Colonic mucosa (tissue), 4 donors: ENCODE measurements around the gene FANCD2OS. TPM values are rescaled to one million over a fixed set of nuclear protein-coding genes. Genes with fewer than 3 reads are reported as not detected.

ENCODE experiments used
- DNase-seq: peaks from one replicate; pipeline ENCODE4 v3.0.0-alpha.2; 2020
- H3K27ac ChIP-seq: fragments of 200-600 bp; one replicate; pipeline ENCODE4 v1.8.0; 2021
- H3K27me3 ChIP-seq: fragments of 200-600 bp; one replicate; pipeline ENCODE4 v1.8.0; 2021
- H3K36me3 ChIP-seq: fragments of 200-600 bp; one replicate; pipeline ENCODE4 v1.8.0; 2021
- H3K4me1 ChIP-seq: fragments of 200-600 bp; one replicate; pipeline ENCODE4 v1.8.0; 2021; ENCODE audit warnings: mild to moderate bottlenecking
- H3K4me3 ChIP-seq: fragments of 200-600 bp; one replicate; pipeline ENCODE4 v1.8.0; 2021
- H3K9ac ChIP-seq, 2 donors: one replicate each; pipeline ENCODE4 v1.7.0; 2013; ENCODE audit warnings: control low read depth in 2 of 2, low read depth in 2 of 2, low read length in 2 of 2
- H3K9me3 ChIP-seq: fragments of 200-600 bp; one replicate; pipeline ENCODE4 v1.8.0; 2021
- CTCF ChIP-seq: fragments of 200-600 bp; IDR thresholded peaks from one replicate; pipeline ENCODE4 v1.8.0; 2022; ENCODE audit warnings: antibody characterized with exemption, mild to moderate bottlenecking
- intact Hi-C: fragments of 100-400 bp; cut with DNase I; formaldehyde crosslinking; loops from one replicate; pipeline ENCODE4 v1.14.1; 2022
- total RNA-seq, 2 donors: library from RNA; stranded (reverse); fragmentation: NEBNext Ultra II Directional in 1 of 2; extraction: Animal tissue kit (Norgen Biotek cat#: 25700) in 1 of 2; gene quantifications; one replicate each; pipeline ENCODE4 v1.2.1, GENCODE V29; 2021
- donor health status: healthy.
- donor health status: DM: no; HTN: no; CAD: no.
- donor health status: DM: no; HTN: no; CAD: no.

Gene FANCD2OS, protein sequence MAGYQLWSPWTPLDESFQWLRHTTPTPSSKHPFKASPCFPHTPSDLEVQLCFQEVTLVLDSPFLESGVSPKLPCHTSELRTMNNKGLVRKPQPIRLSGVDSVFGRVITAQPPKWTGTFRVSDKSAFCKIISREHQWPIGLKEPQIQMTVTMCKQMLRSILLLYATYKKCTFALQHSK
- not detected for total RNA-seq

DNA sequence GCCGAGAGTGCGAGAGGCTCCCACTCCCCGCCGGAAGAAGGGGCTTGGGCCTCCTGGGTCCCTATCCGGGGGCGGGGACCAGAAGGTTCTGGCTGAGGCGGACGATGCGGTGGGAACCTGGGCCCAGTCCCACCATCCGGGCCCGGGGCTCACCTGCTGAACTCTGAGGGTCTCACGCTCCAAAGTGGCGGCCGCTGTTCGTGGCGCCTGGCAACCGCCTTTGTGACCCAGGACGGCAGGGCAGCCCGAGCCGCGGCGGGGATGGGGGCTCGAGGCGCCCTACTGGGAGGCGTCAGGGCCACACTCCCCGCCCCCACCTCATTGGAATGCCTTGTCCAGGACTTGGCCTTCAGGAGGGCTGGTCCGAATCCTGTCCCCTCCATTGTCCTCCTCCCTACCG, at the start of gene FANCD2OS:
Gene FANCD2OS (minus strand): TSS at position 165 of the 400 bp plus-strand sequence. CDS start 3,481 bp downstream, outside the sequence.
- H3K27me3 ChIP-seq: no peaks in the 10 kb centered on the region
- no peak within 1 kb of the TSS for H3K9ac ChIP-seq
- H3K4me3 ChIP-seq: no peak within 1 kb of the TSS
- no peaks in the 10 kb centered on the region for H3K4me1 ChIP-seq
- no peaks in the 10 kb centered on the region for H3K9me3 ChIP-seq
- DNase-seq: no peak
- no peak within 1 kb of the TSS for H3K27ac ChIP-seq
- no peaks in the 10 kb centered on the region for H3K36me3 ChIP-seq
- intact Hi-C loops: no loop called here
- TF ChIP-seq CTCF: no peak

DNA sequence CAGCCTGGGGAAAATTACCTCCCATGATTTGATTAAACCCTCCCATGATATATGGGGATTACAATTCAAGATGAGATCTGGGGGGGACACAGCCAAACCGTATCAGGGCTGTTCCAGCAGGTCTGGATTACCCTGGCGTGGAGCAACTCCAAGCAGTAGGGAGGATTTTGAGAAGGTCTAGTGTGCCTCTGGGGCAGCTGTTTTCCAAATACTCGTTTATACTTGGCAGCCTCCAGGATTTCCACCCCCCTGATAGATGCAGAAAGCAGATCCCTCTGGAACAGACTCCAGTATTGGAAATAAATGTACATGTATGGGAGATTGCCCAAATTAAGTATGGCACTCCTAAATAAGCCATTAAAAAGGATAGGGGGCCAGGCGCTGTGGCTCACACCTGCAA, 49.0 kb upstream of the FANCD2OS start:
- intact Hi-C loops: no loop called here
- Histone ChIP-seq H3K36me3 (no peaks in the 10 kb centered on the region), H3K27me3 (no peaks in the 10 kb centered on the region), H3K4me3 (no peak overlapping the region), H3K27ac (no peak overlapping the region), H3K9me3 (no peaks in the 10 kb centered on the region), H3K9ac (no peak overlapping the region), H3K4me1 (no peaks in the 10 kb centered on the region)
- no peak for TF ChIP-seq CTCF
- DNase-seq: no peak

GRCh38 chr3:10155658-10156057, 47.6 kb upstream of the FANCD2OS start:
- H3K9me3 ChIP-seq: no peaks in the 10 kb centered on the region
- TF ChIP-seq CTCF: no peak
- H3K27ac ChIP-seq: no peak overlapping the region
- intact Hi-C loops: no loop called here
- H3K4me1 ChIP-seq: no peaks in the 10 kb centered on the region
- H3K9ac ChIP-seq: no peak overlapping the region
- no peak for DNase-seq
- no peak overlapping the region for H3K4me3 ChIP-seq
- H3K36me3 ChIP-seq: no peaks in the 10 kb centered on the region
- no peaks in the 10 kb centered on the region for H3K27me3 ChIP-seq

- Histone ChIP-seq H3K36me3 (peaks cover 2% of the 10 kb centered on the region), H3K27ac (no peak overlapping the region), H3K4me3 (no peak overlapping the region), H3K9me3 (no peaks in the 10 kb centered on the region), H3K9ac (no peak overlapping the region), H3K27me3 (no peaks in the 10 kb centered on the region), H3K4me1 (no peaks in the 10 kb centered on the region)
- no peak for TF ChIP-seq CTCF
- intact Hi-C loops: no loop called here
- DNase-seq: no peak
Measured at GRCh38 chr3:10155123-10155472, 47.0 kb upstream of the FANCD2OS start.

- DNase-seq: no peak
- Histone ChIP-seq H3K9ac (no peak overlapping the region), H3K4me3 (no peak overlapping the region), H3K27ac (no peak overlapping the region), H3K27me3 (no peaks in the 10 kb centered on the region), H3K4me1 (no peaks in the 10 kb centered on the region), H3K36me3 (peaks cover 8% of the 10 kb centered on the region), H3K9me3 (no peaks in the 10 kb centered on the region)
- TF ChIP-seq CTCF: no peak
- intact Hi-C loops: no loop called here
Measured at GRCh38 chr3:10154335-10155122, 46.5 kb upstream of the FANCD2OS start.
